HCT116 (cell line): ENCODE data around the gene RNF225. TPM values are rescaled to one million over a fixed set of nuclear protein-coding genes. Genes with fewer than 3 reads are reported as not detected.

Source experiments
- ATAC-seq: fragments of 200-7000 bp; cut with Tn5 transposase; 2 replicates; pipeline ENCODE4 v1.9.1; 2020; ENCODE audit warnings: mild to moderate bottlenecking, moderate library complexity
- BruUV-seq: library from RNA; stranded (reverse); fragments of 400-500 nt; replicated peaks from 2 replicates; lab custom pipeline; 2021; lab: Mats Ljungman, UMichigan
- CTCF ChIA-PET: fragments of 300-600 bp; sonication (Branson Sonifier 250); formaldehyde crosslinking; loops from one replicate; lab custom pipeline; 2021; ENCODE audit warnings: antibody characterized with exemption; lab: Charles Lee
- POLR2A ChIA-PET: fragments of 300-600, 350-600 bp; sonication (Branson Sonifier 250); formaldehyde crosslinking; loops from one replicate; lab custom pipeline; 2021; ENCODE audit warnings: antibody characterized with exemption; lab: Charles Lee
- RAD21 ChIA-PET, 2 experiments: fragments of 300-600 bp; sonication (Branson Sonifier 250); formaldehyde crosslinking; loops; one replicate each; lab custom pipeline; 2023; ENCODE audit warnings: low total read pairs in 2 of 2; ENCODE audit not compliant: uncharacterized antibody in 2 of 2, unreplicated experiment in 2 of 2, low non-redundant PET in 1 of 2; lab: Charles Lee
- DNase-seq: peaks from one replicate; pipeline ENCODE4 v3.0.0-alpha.2; 2010; ENCODE audit warnings: low read depth, low spot score
- H2AFZ ChIP-seq: fragments of 200-600 bp; shearing (Covaris generic), sonication (generic); 2 replicates; pipeline ENCODE4 v1.6.1; 2017; ENCODE audit warnings: low read depth, mixed run types, mixed read lengths, antibody characterized with exemption, low read length; ENCODE audit not compliant: poor library complexity, severe bottlenecking
- H3K27ac ChIP-seq: 2 replicates; pipeline ENCODE4 v1.5.1; 2012; ENCODE audit warnings: low read depth, low read length
- H3K27me3 ChIP-seq: fragments of 200-600 bp; sonication (generic); 2 replicates; pipeline ENCODE4 v1.6.1; 2016; ENCODE audit warnings: mixed run types, low read length, mixed read lengths; ENCODE audit not compliant: insufficient read depth
- H3K36me3 ChIP-seq, 2 experiments: fragments of 200-500 bp in 1 of 2; fragments of 200-600 bp in 1 of 2; sonication (Bioruptor generic) in 1 of 2; sonication (generic) in 1 of 2; 2 replicates each; pipeline versions ENCODE4 v1.5.1 to v1.6.1; 2014 to 2016; ENCODE audit warnings: low read length in 2 of 2, inconsistent platforms in 1 of 2, mixed read lengths in 1 of 2, mixed run types in 1 of 2; ENCODE audit not compliant: insufficient read depth in 2 of 2, control insufficient read depth in 1 of 2
- H3K4me1 ChIP-seq, 2 experiments: fragments of 200-600 bp in 1 of 2; sonication (generic) in 1 of 2; 2 replicates each; pipeline versions ENCODE4 v1.5.1 to v1.6.1; 2012 to 2017; ENCODE audit warnings: low read length in 2 of 2, inconsistent platforms in 1 of 2, mild to moderate bottlenecking in 1 of 2, mixed read lengths in 1 of 2, mixed run types in 1 of 2, moderate library complexity in 1 of 2; ENCODE audit not compliant: insufficient read depth in 2 of 2, control insufficient read depth in 1 of 2
- H3K4me2 ChIP-seq: fragments of 200-600 bp; sonication (generic); 2 replicates; pipeline ENCODE4 v1.6.1; 2017; ENCODE audit warnings: mixed run types, low read length, mixed read lengths
- H3K4me3 ChIP-seq, 2 experiments: fragments of 200-600 bp in 1 of 2; sonication (generic) in 1 of 2; replicated peaks in 1 of 2; 2 replicates each; pipeline ENCODE4 v1.5.1; 2011 to 2016; ENCODE audit warnings: low read length in 2 of 2, control low read depth in 1 of 2, low read depth in 1 of 2, mild to moderate bottlenecking in 1 of 2, mixed read lengths in 1 of 2, mixed run types in 1 of 2
- H3K79me2 ChIP-seq: fragments of 200-600 bp; sonication (generic); 2 replicates; pipeline ENCODE4 v1.6.1; 2017; ENCODE audit warnings: mild to moderate bottlenecking, mixed run types, low read length, moderate library complexity, mixed read lengths; ENCODE audit not compliant: insufficient read depth
- H3K9ac ChIP-seq: fragments of 200-600 bp; sonication (generic); 2 replicates; pipeline ENCODE4 v1.6.1; 2016; ENCODE audit warnings: low read length, mixed read lengths
- H3K9me2 ChIP-seq: fragments of 200-600 bp; sonication (generic), shearing (Covaris generic); 2 replicates; pipeline ENCODE4 v1.6.1; 2017; ENCODE audit warnings: mixed run types, mild to moderate bottlenecking, moderate library complexity; ENCODE audit not compliant: insufficient read depth
- H3K9me3 ChIP-seq, 2 experiments: fragments of 200-500 bp in 1 of 2; fragments of 200-600 bp in 1 of 2; sonication (Bioruptor generic) in 1 of 2; sonication (generic) in 1 of 2; 2 replicates each; pipeline ENCODE4 v1.6.1; 2014 to 2017; ENCODE audit warnings: low read length in 2 of 2, mixed read lengths in 2 of 2, inconsistent platforms in 1 of 2, low read depth in 1 of 2, mild to moderate bottlenecking in 1 of 2, mixed run types in 1 of 2, moderate library complexity in 1 of 2; ENCODE audit not compliant: control insufficient read depth in 1 of 2, insufficient read depth in 1 of 2
- H4K20me1 ChIP-seq: fragments of 200-600 bp; sonication (generic), shearing (Covaris generic); 2 replicates; pipeline ENCODE4 v1.6.1; 2017; ENCODE audit warnings: mixed run types, mild to moderate bottlenecking, moderate library complexity; ENCODE audit not compliant: insufficient read depth
- CBX3 ChIP-seq: IDR thresholded peaks from 2 replicates; pipeline ENCODE4 v1.6.1; 2012; ENCODE audit warnings: low read depth
- CEBPB ChIP-seq: IDR thresholded peaks from 2 replicates; pipeline ENCODE4 v1.6.1; 2012; ENCODE audit warnings: low read depth
- EGR1 ChIP-seq: IDR thresholded peaks from 2 replicates; pipeline ENCODE4 v1.6.1; 2012; ENCODE audit warnings: low read depth
- ELF1 ChIP-seq: IDR thresholded peaks from 2 replicates; pipeline ENCODE4 v1.6.1; 2012; ENCODE audit warnings: low read depth, borderline replicate concordance
- EZH2 ChIP-seq: fragments of 200-600 bp; sonication (generic); IDR thresholded peaks from 2 replicates; pipeline ENCODE4 v1.6.1; 2017; ENCODE audit warnings: antibody characterized with exemption, mixed run types
- EZH2phosphoT487 ChIP-seq: fragments of 200-600 bp; IDR thresholded peaks from 2 replicates; pipeline ENCODE4 v1.6.1; 2018; ENCODE audit warnings: antibody characterized with exemption, borderline replicate concordance
- FOSL1 ChIP-seq: IDR thresholded peaks from 2 replicates; pipeline ENCODE4 v1.6.1; 2012; ENCODE audit warnings: low read depth
- JUND ChIP-seq: IDR thresholded peaks from 2 replicates; pipeline ENCODE4 v1.6.1; 2012
- POLR2A ChIP-seq: IDR thresholded peaks from 2 replicates; pipeline ENCODE4 v1.7.0; 2011; ENCODE audit warnings: borderline replicate concordance; ENCODE audit not compliant: insufficient read depth, insufficient read length; ENCODE audit errors: extremely low read depth
- POLR2AphosphoS5 ChIP-seq: IDR thresholded peaks from 2 replicates; pipeline ENCODE4 v1.6.1; 2011; ENCODE audit warnings: mild to moderate bottlenecking, low read depth, low read length, moderate library complexity
- RAD21 ChIP-seq: IDR thresholded peaks from 2 replicates; pipeline ENCODE4 v1.6.1; 2012; ENCODE audit warnings: low read depth, mild to moderate bottlenecking
- SIN3A ChIP-seq: IDR thresholded peaks from 2 replicates; pipeline ENCODE4 v1.6.1; 2012; ENCODE audit warnings: low read depth
- SRF ChIP-seq: IDR thresholded peaks from 2 replicates; pipeline ENCODE4 v1.6.1; 2012; ENCODE audit warnings: low read depth
- TCF7L2 ChIP-seq: IDR thresholded peaks from 2 replicates; pipeline ENCODE4 v1.7.0; 2011; ENCODE audit warnings: borderline replicate concordance, inconsistent platforms; ENCODE audit not compliant: insufficient read depth, insufficient read length; ENCODE audit errors: extremely low read depth
- ZFX ChIP-seq: fragments of 450-650 bp; IDR thresholded peaks from 2 replicates; pipeline ENCODE4 v1.6.1; 2017
- intact Hi-C: fragments of 100-400 bp; cut with micrococcal nuclease; formaldehyde crosslinking; loops from 2 replicates; pipeline ENCODE4 v1.10.0; 2022
- total RNA-seq: library from RNA; stranded (reverse); gene quantifications from one replicate; pipeline ENCODE4 v1.2.1, GENCODE V29; 2021; ENCODE audit not compliant: unreplicated experiment
- TF ChIP-seq, protein P1 (sequence below): IDR thresholded peaks from 2 replicates; pipeline ENCODE4 v1.6.1; 2011; ENCODE audit warnings: mild to moderate bottlenecking, low read length, moderate library complexity; ENCODE audit not compliant: insufficient replicate concordance; ENCODE audit errors: extremely low read depth
- TF ChIP-seq, protein P2 (sequence below): IDR thresholded peaks from 2 replicates; pipeline ENCODE4 v1.6.1; 2012; ENCODE audit warnings: low read depth
- TF ChIP-seq, protein P3 (sequence below), 3 experiments: fragments of 200-600 bp in 1 of 3; sonication (generic) in 1 of 3; IDR thresholded peaks in 2 of 3; conservative IDR thresholded peaks in 1 of 3; 2 replicates each; pipeline ENCODE4 v1.5.1; 2012 to 2017; ENCODE audit warnings: low read depth in 2 of 3, low read length in 2 of 3, antibody characterized with exemption in 1 of 3, borderline replicate concordance in 1 of 3, control low read depth in 1 of 3, mild to moderate bottlenecking in 1 of 3, mixed read lengths in 1 of 3, mixed run types in 1 of 3, moderate library complexity in 1 of 3; ENCODE audit not compliant: insufficient read depth in 1 of 3
- TF ChIP-seq, protein P4 (sequence below): IDR thresholded peaks from 2 replicates; pipeline ENCODE4 v1.6.1; 2012
- TF ChIP-seq, protein P5 (sequence below): IDR thresholded peaks from 2 replicates; pipeline ENCODE4 v1.6.1; 2012

The RNF225 gene
- total RNA-seq, 1 experiment from 2014 or later, result 1.2 TPM

DNA sequence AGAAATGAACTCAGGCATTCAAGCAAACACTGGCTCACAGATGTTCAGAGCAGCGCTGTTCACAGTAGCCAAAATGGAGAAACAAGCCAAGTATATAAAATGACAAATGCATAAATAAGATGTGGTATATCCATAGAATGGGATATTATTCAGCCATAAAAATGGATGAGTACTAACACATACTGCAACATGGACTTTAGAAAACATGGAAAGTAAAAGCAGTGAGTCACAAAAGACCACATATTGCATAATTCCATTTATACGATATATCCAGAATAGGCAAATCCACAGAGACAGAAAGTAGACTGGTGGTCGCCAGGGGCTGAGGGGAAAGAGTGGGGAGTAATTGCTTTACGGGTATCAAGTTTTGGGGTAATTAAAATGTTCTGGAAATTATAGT, 21.3 kb upstream of the RNF225 start:
- ChIA-PET CTCF (no interaction called here), RAD21 (no interaction called here)
- H3K4me2 ChIP-seq, result no peak overlapping the region
- H4K20me1 ChIP-seq, result no peaks in the 10 kb centered on the region
- ATAC-seq, result no peak
- no peaks in the 10 kb centered on the region for H3K36me3 ChIP-seq
- H3K9me2 ChIP-seq, result no peaks in the 10 kb centered on the region
- no peak overlapping the region for H3K27ac ChIP-seq
- H3K9ac ChIP-seq, result no peak overlapping the region
- H3K27me3 ChIP-seq, result no peaks in the 10 kb centered on the region
- DNase-seq, result no peak
- H3K9me3 ChIP-seq, result no peaks in the 10 kb centered on the region
- TF ChIP-seq, protein P1, sequence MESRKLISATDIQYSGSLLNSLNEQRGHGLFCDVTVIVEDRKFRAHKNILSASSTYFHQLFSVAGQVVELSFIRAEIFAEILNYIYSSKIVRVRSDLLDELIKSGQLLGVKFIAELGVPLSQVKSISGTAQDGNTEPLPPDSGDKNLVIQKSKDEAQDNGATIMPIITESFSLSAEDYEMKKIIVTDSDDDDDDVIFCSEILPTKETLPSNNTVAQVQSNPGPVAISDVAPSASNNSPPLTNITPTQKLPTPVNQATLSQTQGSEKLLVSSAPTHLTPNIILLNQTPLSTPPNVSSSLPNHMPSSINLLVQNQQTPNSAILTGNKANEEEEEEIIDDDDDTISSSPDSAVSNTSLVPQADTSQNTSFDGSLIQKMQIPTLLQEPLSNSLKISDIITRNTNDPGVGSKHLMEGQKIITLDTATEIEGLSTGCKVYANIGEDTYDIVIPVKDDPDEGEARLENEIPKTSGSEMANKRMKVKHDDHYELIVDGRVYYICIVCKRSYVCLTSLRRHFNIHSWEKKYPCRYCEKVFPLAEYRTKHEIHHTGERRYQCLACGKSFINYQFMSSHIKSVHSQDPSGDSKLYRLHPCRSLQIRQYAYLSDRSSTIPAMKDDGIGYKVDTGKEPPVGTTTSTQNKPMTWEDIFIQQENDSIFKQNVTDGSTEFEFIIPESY, result no peak
- TF ChIP-seq EZH2 (no peak), RAD21 (no peak), POLR2AphosphoS5 (no peak), SRF (no peak), CEBPB (no peak), JUND (no peak), EGR1 (no peak), SIN3A (no peak), POLR2A (no peak), EZH2phosphoT487 (no peak), ELF1 (no peak), FOSL1 (no peak), TCF7L2 (no peak), ZFX (no peak), CBX3 (no peak)
- TF ChIP-seq, protein P2, sequence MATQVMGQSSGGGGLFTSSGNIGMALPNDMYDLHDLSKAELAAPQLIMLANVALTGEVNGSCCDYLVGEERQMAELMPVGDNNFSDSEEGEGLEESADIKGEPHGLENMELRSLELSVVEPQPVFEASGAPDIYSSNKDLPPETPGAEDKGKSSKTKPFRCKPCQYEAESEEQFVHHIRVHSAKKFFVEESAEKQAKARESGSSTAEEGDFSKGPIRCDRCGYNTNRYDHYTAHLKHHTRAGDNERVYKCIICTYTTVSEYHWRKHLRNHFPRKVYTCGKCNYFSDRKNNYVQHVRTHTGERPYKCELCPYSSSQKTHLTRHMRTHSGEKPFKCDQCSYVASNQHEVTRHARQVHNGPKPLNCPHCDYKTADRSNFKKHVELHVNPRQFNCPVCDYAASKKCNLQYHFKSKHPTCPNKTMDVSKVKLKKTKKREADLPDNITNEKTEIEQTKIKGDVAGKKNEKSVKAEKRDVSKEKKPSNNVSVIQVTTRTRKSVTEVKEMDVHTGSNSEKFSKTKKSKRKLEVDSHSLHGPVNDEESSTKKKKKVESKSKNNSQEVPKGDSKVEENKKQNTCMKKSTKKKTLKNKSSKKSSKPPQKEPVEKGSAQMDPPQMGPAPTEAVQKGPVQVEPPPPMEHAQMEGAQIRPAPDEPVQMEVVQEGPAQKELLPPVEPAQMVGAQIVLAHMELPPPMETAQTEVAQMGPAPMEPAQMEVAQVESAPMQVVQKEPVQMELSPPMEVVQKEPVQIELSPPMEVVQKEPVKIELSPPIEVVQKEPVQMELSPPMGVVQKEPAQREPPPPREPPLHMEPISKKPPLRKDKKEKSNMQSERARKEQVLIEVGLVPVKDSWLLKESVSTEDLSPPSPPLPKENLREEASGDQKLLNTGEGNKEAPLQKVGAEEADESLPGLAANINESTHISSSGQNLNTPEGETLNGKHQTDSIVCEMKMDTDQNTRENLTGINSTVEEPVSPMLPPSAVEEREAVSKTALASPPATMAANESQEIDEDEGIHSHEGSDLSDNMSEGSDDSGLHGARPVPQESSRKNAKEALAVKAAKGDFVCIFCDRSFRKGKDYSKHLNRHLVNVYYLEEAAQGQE, result no peak
- TF ChIP-seq, protein P3, sequence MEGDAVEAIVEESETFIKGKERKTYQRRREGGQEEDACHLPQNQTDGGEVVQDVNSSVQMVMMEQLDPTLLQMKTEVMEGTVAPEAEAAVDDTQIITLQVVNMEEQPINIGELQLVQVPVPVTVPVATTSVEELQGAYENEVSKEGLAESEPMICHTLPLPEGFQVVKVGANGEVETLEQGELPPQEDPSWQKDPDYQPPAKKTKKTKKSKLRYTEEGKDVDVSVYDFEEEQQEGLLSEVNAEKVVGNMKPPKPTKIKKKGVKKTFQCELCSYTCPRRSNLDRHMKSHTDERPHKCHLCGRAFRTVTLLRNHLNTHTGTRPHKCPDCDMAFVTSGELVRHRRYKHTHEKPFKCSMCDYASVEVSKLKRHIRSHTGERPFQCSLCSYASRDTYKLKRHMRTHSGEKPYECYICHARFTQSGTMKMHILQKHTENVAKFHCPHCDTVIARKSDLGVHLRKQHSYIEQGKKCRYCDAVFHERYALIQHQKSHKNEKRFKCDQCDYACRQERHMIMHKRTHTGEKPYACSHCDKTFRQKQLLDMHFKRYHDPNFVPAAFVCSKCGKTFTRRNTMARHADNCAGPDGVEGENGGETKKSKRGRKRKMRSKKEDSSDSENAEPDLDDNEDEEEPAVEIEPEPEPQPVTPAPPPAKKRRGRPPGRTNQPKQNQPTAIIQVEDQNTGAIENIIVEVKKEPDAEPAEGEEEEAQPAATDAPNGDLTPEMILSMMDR (IDR thresholded peaks at IDR 0.05 in 2 of 3, conservative IDR thresholded peaks at IDR 0.05 in 1 of 3; ENCODE audit: borderline replicate concordance in 1 of 3, insufficient read depth in 1 of 3, low read depth in 2 of 3, low read length in 2 of 3), result no peak
- TF ChIP-seq, protein P4, sequence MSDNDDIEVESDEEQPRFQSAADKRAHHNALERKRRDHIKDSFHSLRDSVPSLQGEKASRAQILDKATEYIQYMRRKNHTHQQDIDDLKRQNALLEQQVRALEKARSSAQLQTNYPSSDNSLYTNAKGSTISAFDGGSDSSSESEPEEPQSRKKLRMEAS, result no peak
- TF ChIP-seq, protein P5, sequence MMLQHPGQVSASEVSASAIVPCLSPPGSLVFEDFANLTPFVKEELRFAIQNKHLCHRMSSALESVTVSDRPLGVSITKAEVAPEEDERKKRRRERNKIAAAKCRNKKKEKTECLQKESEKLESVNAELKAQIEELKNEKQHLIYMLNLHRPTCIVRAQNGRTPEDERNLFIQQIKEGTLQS, result no peak
- TF ChIP-seq, all 23 proteins: peak for 0
- no peak overlapping the region for H3K4me3 ChIP-seq
- no TSS peak for BruUV-seq
- no peaks in the 10 kb centered on the region for H3K79me2 ChIP-seq
- no peak overlapping the region for H2AFZ ChIP-seq
- peaks cover 3 to 9% of the 10 kb centered on the region in 2 experiments for H3K4me1 ChIP-seq
- POLR2A ChIA-PET, result interaction anchor here (1.1 kb wide), 1 partner anchor 11 kb away, joined by 8 read pairs; the partner anchor contains the start of gene ZNF497
- intact Hi-C loops, result no loop called here
